SK-N-SH (cell line): Measurements from ENCODE around the gene OR10H2. TPM values are rescaled to one million over a fixed set of nuclear protein-coding genes. Genes with fewer than 3 reads are reported as not detected.

Experiments
- CTCF ChIA-PET: fragments of 300-600, 350-600 bp; formaldehyde crosslinking; extraction: SDS; loops from one replicate; lab custom pipeline; 2021; lab: Yijun Ruan, JAX
- POLR2A ChIA-PET: fragments of 350-600 bp; sonication (Branson Sonifier 250); formaldehyde crosslinking; extraction: SDS; loops from one replicate; lab custom pipeline; 2020; ENCODE audit warnings: antibody characterized with exemption, inconsistent platforms; lab: Yijun Ruan, JAX
- DNase-seq: peaks from one replicate; pipeline ENCODE4 v3.0.0; 2012
- H2AFZ ChIP-seq: fragments of 200-600 bp; sonication (generic); 2 replicates; pipeline ENCODE4 v1.8.1; 2016; ENCODE audit warnings: antibody characterized with exemption, mild to moderate bottlenecking, low read depth
- H3F3A ChIP-seq: fragments of 200-600 bp; sonication (generic); replicated peaks from 2 replicates; pipeline ENCODE3; 2016; ENCODE audit warnings: antibody characterized with exemption, mild to moderate bottlenecking; ENCODE audit not compliant: insufficient read depth
- H3K27ac ChIP-seq, 2 experiments: fragments of 200-500 bp in 1 of 2; fragments of 200-600 bp in 1 of 2; sonication (Bioruptor generic) in 1 of 2; sonication (generic), shearing (Covaris generic) in 1 of 2; 2 replicates each; pipeline versions ENCODE4 v1.5.1 to v1.6.1; 2014 to 2016; ENCODE audit warnings: low read depth in 2 of 2, inconsistent platforms in 1 of 2, low read length in 1 of 2, mild to moderate bottlenecking in 1 of 2, mixed read lengths in 1 of 2
- H3K27me3 ChIP-seq: fragments of 200-600 bp; sonication (generic), shearing (Covaris generic); 2 replicates; pipeline ENCODE4 v1.6.1; 2016; ENCODE audit warnings: mixed run types; ENCODE audit not compliant: insufficient read depth
- H3K36me3 ChIP-seq, 2 experiments: fragments of 200-500 bp in 1 of 2; fragments of 200-600 bp in 1 of 2; sonication (Bioruptor generic) in 1 of 2; sonication (generic) in 1 of 2; replicated peaks in 1 of 2; 2 replicates each; pipeline versions ENCODE3 to v1.5.1; 2014 to 2016; ENCODE audit warnings: low read length in 1 of 2, mild to moderate bottlenecking in 1 of 2; ENCODE audit not compliant: insufficient read depth in 2 of 2, control insufficient read depth in 1 of 2
- H3K4me1 ChIP-seq, 2 experiments: fragments of 200-500 bp in 1 of 2; fragments of 200-600 bp in 1 of 2; sonication (Bioruptor generic) in 1 of 2; sonication (generic), shearing (Covaris generic) in 1 of 2; 2 replicates each; pipeline versions ENCODE4 v1.5.1 to v1.6.1; 2014 to 2016; ENCODE audit warnings: low read depth in 1 of 2, low read length in 1 of 2, mixed run types in 1 of 2; ENCODE audit not compliant: insufficient read depth in 2 of 2, control insufficient read depth in 1 of 2
- H3K4me2 ChIP-seq: fragments of 200-600 bp; sonication (generic), shearing (Covaris generic); 2 replicates; pipeline ENCODE4 v1.6.1; 2017; ENCODE audit warnings: mixed run types
- H3K4me3 ChIP-seq, 2 experiments: fragments of 200-500 bp in 1 of 2; fragments of 200-600 bp in 1 of 2; sonication (Bioruptor generic) in 1 of 2; sonication (generic), shearing (Covaris generic) in 1 of 2; 2 replicates each; pipeline versions ENCODE4 v1.5.1 to v1.8.1; 2014 to 2016; ENCODE audit warnings: low read depth in 2 of 2, inconsistent platforms in 1 of 2, low read length in 1 of 2, mild to moderate bottlenecking in 1 of 2, mixed read lengths in 1 of 2, moderate library complexity in 1 of 2
- H3K79me2 ChIP-seq: fragments of 200-600 bp; sonication (generic); 2 replicates; pipeline ENCODE4 v1.8.1; 2017; ENCODE audit warnings: mild to moderate bottlenecking; ENCODE audit not compliant: insufficient read depth
- H3K9ac ChIP-seq: fragments of 200-600 bp; sonication (generic); 2 replicates; pipeline ENCODE4 v1.6.1; 2017; ENCODE audit warnings: mixed run types
- H3K9me2 ChIP-seq: fragments of 200-600 bp; sonication (generic); 2 replicates; pipeline ENCODE4 v1.6.1; 2017; ENCODE audit warnings: mixed run types
- H3K9me3 ChIP-seq: fragments of 200-600 bp; sonication (generic); 2 replicates; pipeline ENCODE4 v1.6.1; 2017; ENCODE audit warnings: mixed run types, mild to moderate bottlenecking, moderate library complexity
- H4K20me1 ChIP-seq: fragments of 200-600 bp; sonication (generic); 2 replicates; pipeline ENCODE4 v1.6.1; 2017; ENCODE audit warnings: mild to moderate bottlenecking, mixed run types; ENCODE audit not compliant: insufficient read depth
- CTCF ChIP-seq: fragments of 200-600 bp; sonication (generic); IDR thresholded peaks from 2 replicates; pipeline ENCODE4 v1.6.1; 2017; ENCODE audit warnings: antibody characterized with exemption, mild to moderate bottlenecking, moderate library complexity
- EP300 ChIP-seq, 2 experiments: IDR thresholded peaks; 2 replicates each; pipeline versions ENCODE4 v1.4.0 to v1.6.1; 2012; ENCODE audit warnings: borderline replicate concordance in 1 of 2, low read depth in 1 of 2, low read length in 1 of 2
- EZH2phosphoT487 ChIP-seq: fragments of 200-600 bp; sonication (generic); IDR thresholded peaks from 2 replicates; pipeline ENCODE4 v1.6.1; 2017; ENCODE audit warnings: low read depth, mixed run types, mild to moderate bottlenecking, antibody characterized with exemption, moderate library complexity, borderline replicate concordance
- PBX3 ChIP-seq: IDR thresholded peaks from 2 replicates; pipeline ENCODE4; 2012
- SMC3 ChIP-seq: IDR thresholded peaks from 2 replicates; pipeline ENCODE4 v1.6.1; 2012; ENCODE audit warnings: low read depth, low read length, improper control_type of control experiment
- TEAD4 ChIP-seq: IDR thresholded peaks from 2 replicates; pipeline ENCODE4 v1.4.0; 2012; ENCODE audit warnings: mild to moderate bottlenecking, borderline replicate concordance; ENCODE audit not compliant: insufficient read depth
- USF1 ChIP-seq: IDR thresholded peaks from 2 replicates; pipeline ENCODE4 v1.4.0; 2012; ENCODE audit warnings: low read depth, borderline replicate concordance
- USF2 ChIP-seq: fragments of 150-350 bp; IDR thresholded peaks from 2 replicates; pipeline ENCODE4 v1.6.1; 2017; ENCODE audit warnings: antibody characterized with exemption, low read length, low read depth, borderline replicate concordance
- YY1 ChIP-seq: IDR thresholded peaks from 2 replicates; pipeline ENCODE4 v1.4.0; 2012; ENCODE audit warnings: low read depth, mild to moderate bottlenecking
- ZBTB33 ChIP-seq: IDR thresholded peaks from 2 replicates; pipeline ENCODE4 v1.4.0; 2012; ENCODE audit warnings: low read depth, borderline replicate concordance
- WGBS: methylation state at CpG from one replicate; pipeline ENCODE4 v1.1.6; 2017; ENCODE audit warnings: low lambda C conversion rate; 5-methylcytosine and 5-hydroxymethylcytosine counted together
- polyA plus RNA-seq, 3 experiments: library from polyadenylated mRNA; depleted of rRNA; stranded (reverse); fragments of >200 nt; gene quantifications; 2 replicates each; pipeline ENCODE4 v1.2.3, GENCODE V29; 2012

The OR10H2 gene
- polyA plus RNA-seq, 1 of the 3 experiments (the other 2 are of a cell fraction): not detected

- H3K27me3 ChIP-seq: no peaks in the 10 kb centered on the region
- no peak overlapping the region for H2AFZ ChIP-seq
- no peaks in the 10 kb centered on the region for H3K4me1 ChIP-seq
- no peaks in the 10 kb centered on the region for H4K20me1 ChIP-seq
- no peaks in the 10 kb centered on the region for H3K36me3 ChIP-seq
- no peaks in the 10 kb centered on the region for H3K9me3 ChIP-seq
- no peak overlapping the region for H3K9ac ChIP-seq
- H3K4me2 ChIP-seq: no peak overlapping the region
- no peaks in the 10 kb centered on the region for H3K79me2 ChIP-seq
- H3K4me3 ChIP-seq: no peak overlapping the region
- ChIA-PET POLR2A (no interaction called here), CTCF (no interaction called here)
- H3K9me2 ChIP-seq: no peaks in the 10 kb centered on the region; the same call in 1 of the 2 replicates
- no peak for DNase-seq
- no peaks in the 10 kb centered on the region for H3F3A ChIP-seq
- H3K27ac ChIP-seq: no peak overlapping the region
- TF ChIP-seq ZBTB33: no peak
- no peak for TF ChIP-seq USF1
- no peak for TF ChIP-seq USF2
- no peak for TF ChIP-seq YY1
- TF ChIP-seq SMC3: no peak
- TF ChIP-seq EZH2phosphoT487: no peak
- 0% methylated on average over 2 of the region's 2 CpGs for WGBS
Measured at GRCh38 chr19:15758379-15758778, 30.6 kb downstream of the OR10H2 start.

- Histone ChIP-seq H3K79me2 (no peaks in the 10 kb centered on the region), H3K4me2 (no peak overlapping the region), H3K9me3 (no peaks in the 10 kb centered on the region), H4K20me1 (no peaks in the 10 kb centered on the region), H2AFZ (no peak overlapping the region), H3K9me2 (no peaks in the 10 kb centered on the region; the same call in 1 of the 2 replicates), H3K27ac (no peak overlapping the region), H3K27me3 (no peaks in the 10 kb centered on the region), H3F3A (no peaks in the 10 kb centered on the region), H3K9ac (no peak overlapping the region), H3K36me3 (no peaks in the 10 kb centered on the region), H3K4me3 (no peak overlapping the region), H3K4me1 (no peaks in the 10 kb centered on the region)
- ChIA-PET CTCF (no interaction called here), POLR2A (no interaction called here)
- peak; percentile 27 for DNase-seq
- TF ChIP-seq TEAD4: no peak
- no peak for TF ChIP-seq EP300 (IDR thresholded peaks at IDR 0.05; ENCODE audit: borderline replicate concordance in 1 of 2, low read depth in 1 of 2, low read length in 1 of 2)
- no peak for TF ChIP-seq USF1
- no peak for TF ChIP-seq PBX3
- TF ChIP-seq CTCF: peak; percentile 32; the same call in 1 of the 2 replicates
- TF ChIP-seq ZBTB33: no peak
- WGBS: 0% methylated on average over 4 of the region's 28 CpGs
Measured at GRCh38 chr19:15759962-15760565, 32.2 kb downstream of the OR10H2 start.
